ENCODE results near the gene ING5.
"Not testable (repeated sequence)": the region's sequence is repeated elsewhere in the genome, so short reads cannot be mapped to it uniquely, and the experiment has no call there.

Gene ING5

DNA sequence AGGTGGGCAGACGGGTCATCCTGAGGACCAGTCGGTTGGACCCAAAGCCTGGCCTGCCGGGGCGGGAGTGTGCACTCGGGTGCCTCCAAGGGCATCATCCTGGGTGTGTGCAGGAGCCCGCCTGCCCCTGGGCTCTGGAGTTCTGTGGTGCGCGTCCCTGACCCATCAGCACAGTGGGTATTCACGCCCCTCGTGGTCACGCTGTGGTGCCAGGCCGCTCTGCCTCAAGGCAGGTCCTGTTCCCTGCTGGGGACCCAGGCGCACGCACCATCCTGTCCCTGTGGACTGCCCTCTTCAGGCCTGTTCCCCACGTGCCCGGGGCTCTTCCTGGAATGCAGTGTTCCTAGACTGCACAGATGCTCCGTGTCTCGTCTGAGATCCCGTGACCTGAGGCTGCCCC lies 18.3 kb downstream of the ING5 start:
- FAIRE-seq, result no peak

DNA sequence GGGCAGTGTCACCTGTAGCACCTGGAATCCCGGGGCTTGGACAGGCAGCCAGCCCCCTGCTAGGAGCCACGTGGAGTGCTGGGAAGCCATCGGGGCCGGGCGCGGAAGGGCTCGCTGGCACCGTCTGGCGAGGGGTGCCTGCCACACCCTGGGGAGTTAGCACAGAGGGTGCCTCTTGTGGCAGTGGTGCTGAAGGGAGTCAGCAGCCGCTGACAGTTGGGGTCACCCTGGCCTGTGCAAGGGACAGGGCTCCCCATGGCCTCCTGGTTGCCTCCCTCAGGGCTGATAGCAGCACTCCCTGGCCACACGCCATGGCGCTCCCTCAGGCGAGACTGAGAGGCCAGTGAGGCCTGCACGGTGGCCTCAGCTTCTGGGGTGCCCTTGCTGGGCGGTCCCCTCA lies 18.7 kb downstream of the ING5 start:
- FAIRE-seq, result no peak

DNA sequence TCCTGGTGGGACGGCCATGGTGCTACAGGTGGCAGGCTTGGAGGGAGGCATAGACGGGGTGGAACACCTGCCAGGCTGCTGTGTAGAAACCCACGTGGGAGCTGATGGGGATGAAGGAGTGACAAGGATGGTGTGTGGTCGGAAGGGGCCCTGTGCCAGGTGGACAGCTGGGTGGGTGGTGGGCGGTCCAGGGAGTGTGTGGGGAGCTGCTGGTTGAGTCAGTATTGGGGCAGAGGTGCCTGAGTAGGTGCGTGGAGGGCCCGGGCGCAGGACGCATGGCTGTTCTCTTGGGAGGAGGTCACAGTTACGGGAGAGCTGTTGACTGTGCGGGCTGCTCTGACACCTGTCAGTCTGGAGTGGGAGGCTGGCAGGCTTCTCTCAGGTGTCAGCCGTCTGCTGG lies 20.0 kb downstream of the ING5 start:
- FAIRE-seq, result no peak

DNA sequence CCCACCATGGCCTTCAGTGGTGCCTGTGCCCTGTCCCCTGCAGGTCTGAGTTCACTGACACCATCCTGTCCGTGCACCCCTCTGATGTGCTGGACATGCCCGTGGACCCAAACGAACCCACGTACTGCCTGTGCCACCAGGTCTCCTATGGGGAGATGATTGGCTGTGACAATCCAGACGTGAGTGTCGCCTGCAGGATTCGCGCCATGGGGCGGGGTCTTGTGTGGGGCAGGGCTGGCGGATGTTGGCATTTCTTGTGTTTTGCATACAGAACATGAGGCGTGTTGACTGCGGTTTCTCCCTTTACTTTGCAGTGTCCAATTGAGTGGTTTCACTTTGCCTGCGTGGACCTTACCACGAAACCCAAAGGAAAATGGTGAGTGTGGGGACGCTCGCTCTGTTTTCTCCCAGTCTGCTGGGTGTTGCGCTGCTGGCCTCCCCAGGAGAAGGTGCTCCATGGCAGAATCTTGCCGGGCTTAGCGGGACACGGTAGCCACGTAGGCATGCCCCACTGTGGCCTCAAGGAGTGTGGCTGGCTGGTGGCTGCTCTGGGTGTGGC lies 21.1 kb downstream of the ING5 start:
- no peak for FAIRE-seq

DNA sequence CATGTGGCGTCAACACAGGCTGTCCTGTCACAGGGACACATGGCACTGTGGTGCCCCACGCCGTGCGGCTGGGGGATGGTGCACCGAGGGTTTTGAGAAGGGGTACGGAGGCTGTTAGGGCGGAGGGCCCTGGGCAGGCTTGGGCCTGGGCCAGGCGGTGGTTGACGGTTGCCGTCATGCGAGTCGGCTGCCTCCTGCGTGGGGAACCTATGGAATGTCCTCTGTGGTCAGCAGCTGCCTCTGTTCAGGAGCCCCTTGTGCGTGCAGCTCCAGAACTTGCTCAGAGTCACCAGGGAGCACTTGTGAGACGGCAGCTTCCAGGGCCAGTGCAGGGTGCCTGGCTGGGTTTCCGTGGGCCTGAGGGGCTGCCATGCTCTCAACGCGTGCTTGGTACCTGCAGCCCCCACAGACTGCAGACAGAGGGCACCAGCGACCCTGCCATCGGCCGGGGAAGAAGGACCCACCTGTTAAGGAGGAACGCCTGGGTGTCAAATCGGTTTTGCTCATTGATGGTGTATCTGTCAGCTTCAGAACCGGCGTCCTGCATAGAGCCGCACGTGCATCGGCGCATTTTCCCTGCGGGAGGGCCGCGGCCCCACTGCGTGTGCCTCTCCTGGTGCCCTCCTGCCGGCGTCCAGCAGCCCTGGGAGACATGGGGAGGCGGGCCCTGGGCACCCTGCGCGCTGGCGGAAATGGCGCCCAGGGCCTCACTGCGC lies 22.6 kb downstream of the ING5 start:
- no peak for FAIRE-seq

DNA sequence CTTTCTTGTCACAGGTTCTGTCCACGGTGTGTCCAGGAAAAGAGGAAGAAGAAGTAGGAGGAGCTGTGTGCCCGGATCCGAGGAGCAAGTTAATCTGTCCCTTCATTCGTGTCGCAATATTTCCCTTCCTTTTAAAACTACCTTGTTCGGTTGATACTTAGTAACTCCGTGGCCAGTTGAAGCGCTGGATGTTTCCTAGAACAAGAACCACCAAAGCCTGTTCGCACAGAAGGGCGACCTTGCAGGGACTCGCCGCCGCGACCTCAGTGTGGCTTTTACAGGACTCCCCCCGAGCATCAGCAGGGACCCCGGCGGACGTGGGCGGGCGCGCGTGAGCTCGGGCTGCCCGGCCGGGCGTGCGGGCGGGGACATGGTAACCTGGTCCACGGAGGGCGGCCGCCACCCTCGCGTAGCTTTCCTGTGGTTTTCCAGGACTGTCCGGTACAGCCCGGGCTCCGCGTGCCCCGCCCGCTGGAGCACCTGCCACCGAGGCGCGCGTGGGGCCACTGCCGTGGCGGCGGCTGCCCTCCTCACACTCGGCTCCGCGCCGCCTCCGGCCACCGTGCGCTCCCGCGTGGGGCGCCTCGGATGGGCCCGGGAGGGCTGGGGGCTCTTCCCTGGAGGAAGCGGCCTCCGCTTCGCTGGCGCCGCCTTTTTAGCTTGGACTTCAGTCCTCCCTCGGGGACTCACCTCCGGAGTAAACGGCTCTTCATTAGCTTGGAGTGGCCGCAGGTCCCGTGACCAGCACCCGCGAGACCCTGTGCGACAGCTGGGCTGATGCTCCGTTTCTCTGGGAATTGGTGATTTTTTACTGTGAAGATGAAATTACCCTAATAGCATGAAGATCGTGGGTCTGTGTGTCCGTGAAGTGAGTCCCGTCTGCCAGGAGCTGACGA lies 23.4 kb downstream of the ING5 start:
- no peak for FAIRE-seq

DNA sequence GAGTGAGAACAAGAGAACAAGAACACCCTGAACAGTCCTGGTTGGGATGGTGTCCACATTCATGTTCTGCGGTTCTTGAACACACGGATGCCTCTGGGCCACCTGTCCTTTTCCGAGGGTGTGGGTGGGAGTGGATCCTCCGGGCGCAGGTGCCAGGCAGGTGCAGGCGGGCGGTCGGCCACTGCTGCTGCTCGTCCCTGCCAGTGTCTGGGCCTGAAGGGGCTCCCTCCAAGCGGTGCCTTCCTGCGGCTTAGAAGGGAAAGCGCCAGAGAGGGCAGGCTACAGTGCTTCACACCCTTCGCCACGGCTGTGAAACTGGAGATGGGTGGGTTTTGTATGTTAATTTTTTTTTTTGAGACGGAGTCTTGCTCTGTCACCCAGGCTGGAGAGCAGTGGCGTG lies 24.6 kb downstream of the ING5 start:
- FAIRE-seq, result no peak

DNA sequence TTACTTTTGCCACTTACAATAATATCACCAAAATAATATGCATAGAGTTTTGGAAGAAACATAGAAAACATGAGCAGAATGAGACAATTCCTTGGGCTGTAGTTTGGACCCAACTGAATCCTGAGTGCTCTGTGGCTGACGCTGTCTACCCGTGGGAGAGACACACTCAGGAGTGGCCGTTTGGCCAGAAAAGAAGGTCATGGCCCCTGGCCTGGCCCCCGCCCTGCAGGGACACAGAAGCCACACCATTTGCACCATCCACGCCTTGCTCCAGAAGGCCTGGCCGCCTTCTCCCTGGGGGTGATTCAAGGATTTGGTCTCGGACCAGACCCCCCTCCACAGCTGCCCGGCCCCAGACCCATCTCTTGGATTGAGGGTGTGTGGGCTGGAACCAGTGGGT lies 26.2 kb downstream of the ING5 start:
- FAIRE-seq, result no peak

DNA sequence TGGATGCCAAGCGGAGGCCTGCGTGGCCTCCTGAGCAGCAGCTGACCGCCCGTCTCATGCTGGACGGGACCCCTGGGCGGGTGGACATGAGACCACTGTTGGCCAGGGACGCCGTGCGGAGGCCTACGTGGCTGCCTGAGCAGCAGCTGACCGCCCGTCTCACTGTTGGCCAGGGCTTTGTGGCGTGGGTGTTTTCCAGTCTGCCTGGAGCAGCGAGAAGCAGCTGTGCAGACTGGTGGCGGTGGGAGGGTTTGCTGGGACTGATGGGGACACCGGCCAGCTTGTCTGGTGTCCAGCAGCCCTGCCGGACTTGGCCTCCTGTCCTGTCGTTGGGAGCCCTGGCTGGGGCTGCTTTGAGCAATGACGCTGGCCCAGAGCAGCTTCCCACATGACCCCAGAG lies 26.8 kb downstream of the ING5 start:
- no peak for FAIRE-seq

DNA sequence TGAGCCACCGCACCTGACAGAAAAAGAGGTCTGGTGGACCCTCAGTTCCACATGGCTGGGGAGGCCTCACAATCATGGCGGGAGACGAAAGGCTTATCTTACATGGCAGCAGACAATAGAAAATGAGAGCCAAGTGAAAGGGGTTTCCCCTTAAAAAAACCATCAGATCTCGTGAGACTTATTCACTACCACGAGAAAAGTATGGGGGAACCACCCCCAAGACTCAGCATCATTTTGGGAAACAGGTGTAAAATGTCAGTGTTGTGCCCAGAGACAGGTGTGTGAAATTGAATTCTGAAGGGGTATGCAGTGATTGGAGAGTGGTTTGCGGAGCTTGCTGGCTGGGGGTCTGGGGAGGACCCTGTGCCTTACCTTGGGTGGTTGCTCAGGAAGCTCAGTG lies 28.0 kb downstream of the ING5 start:
- FAIRE-seq, result no peak

DNA sequence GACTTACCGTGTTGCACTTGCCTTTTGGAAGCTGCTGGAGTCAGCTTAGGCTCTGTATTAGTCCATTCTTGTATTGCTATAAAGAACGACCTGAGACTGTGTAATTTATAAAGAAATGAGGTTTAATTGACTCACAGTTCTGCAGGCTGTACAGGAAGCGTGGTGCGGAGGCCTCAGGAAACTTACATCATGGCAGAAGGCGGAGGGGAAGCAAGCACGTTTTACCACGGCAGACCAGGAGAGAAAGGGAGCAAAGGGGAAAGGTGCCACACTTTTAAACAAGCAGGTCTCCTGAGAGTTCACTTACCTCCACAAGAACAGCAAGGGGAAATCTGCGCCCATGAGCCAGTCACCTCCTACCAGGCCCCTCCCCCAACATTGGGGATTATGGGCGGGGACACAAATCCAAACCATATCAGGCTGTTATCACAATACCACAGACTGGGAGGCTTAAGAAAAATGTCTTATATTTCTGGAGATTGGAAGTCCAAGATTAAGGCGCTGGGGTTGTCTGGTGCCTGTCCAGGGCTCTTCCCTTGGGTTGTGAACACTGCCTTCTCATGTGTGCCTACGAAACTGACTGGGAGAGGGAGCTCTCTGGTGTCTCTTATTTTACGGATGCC lies 28.9 kb downstream of the ING5 start:
- no peak for FAIRE-seq

DNA sequence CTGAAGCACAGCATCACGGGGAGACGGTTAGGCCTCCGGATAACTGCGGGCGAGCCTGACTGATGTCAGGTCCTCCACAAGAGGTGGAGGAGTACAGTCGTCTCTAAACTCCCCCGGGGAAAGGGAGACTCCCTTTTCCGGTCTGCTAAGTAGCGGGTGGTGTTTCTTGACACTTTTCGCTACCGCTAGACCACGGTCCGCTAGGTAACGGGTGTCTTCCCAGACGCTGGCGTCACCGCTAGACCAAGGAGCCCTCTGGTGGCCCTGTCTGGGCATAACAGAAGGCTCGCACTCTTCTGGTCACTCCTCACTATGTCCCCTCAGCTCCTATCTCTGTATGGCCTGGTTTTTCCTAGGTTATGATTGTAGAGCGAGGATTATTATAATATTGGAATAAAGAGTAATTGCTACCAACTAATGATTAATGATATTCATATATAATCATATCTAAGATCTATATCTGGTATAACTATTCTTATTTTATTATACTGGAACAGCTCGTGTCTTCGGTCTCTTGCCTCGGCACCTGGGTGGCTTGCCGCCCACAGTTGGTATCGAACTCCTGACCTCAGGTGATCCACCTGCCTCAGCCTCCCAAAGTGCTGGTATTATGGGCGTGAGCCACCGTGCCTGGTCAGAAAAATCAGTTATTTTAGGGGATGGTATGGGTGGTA lies 30.8 kb downstream of the ING5 start:
- FAIRE-seq, result not testable (repeated sequence)

DNA sequence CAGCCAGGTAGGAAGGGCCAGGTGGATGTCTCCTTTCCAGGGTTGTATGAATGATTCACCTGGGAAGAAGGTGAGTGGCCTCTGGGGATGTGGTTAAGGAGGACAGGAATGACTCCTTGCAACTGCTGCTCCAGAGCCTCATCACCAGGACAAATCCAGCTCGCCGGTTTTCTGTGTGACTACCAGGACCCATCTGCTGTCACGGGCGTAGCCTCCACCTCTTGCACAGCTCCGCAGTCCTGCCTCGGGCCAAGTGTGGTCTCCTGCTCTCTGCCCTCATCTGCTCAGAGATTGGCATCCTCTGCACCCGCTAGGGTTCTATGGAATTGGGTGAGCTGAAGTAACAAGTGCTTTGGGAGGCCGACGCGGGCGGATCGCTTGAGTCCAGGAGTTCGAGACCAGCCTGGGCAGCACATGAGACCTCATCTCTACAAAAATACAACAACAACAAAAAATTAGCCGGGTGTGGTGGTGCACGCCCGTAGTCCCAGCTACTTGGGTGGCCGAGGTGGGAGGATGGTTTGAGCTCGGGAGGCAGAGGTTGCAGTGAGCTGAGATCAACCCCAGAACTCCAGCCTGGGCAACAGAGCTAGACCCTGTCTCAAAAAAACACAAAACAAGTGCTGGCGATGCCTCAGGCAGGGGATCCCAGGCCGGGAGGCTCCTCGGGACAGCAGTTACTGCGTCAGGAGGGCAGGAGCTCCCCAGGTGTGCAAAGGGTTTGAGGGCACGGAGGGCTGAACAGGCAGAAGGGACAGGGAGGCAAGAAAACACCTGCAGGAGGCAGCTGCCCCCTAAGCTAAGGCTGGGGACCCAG lies 31.8 kb downstream of the ING5 start:
- FAIRE-seq, result no peak

DNA sequence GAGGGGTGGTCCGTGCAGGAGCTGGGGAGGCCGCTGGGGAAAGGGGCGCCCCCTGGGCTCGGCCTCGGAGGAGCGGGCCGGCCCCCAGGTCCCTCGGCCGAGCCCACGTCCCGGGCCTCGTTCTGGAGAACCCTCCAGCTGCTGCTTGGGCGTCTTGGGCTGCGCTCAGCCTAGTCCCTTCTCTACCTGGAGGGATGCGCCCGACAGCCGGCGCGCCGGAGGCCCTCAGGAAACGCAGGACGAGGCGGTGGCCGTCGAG lies 32.3 kb downstream of the ING5 start:
- no peak for FAIRE-seq

DNA sequence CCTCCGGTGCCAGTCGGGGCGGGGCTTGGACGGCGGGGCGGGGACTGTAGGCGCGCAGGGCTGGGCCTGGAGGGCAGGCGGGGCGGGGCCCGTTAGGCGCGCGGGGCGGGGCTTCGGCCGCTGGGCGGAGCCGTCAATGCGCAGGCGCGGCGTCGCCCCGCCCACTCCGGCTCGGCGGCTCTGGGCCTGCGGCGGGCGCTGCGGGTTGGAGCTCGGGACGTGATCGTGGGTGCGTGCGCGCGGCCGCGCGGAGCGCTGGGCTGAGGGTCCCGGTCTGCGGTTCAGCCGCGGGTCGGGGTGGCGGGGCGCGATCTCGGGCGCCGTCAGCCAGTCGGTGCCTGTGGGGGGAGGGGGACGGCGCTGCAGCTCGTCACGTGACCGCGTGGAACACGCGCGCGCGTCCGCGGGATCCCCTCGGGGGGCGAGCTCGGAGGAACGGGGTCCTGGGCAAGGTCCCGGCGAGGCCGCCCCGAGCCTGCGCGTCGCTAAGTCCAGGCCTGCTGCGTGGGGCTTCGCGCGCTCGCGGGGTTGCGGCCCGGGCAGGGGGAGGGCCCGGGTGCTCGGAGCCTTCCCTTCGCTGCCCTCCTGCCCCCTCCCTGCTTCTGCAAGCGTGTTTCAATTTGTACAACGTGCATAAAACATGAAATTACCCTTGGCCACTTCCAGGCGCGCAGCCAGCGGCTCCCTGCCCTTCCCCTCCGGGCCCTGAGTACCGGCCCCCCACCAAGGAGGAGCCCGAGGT lies 32.8 kb downstream of the ING5 start, which contains the start of gene D2HGDH:
TSS of gene D2HGDH (plus strand) at position 164 of the 742 bp plus-strand sequence. CDS start 595 bp downstream, outside the sequence.
- no peak for FAIRE-seq

DNA sequence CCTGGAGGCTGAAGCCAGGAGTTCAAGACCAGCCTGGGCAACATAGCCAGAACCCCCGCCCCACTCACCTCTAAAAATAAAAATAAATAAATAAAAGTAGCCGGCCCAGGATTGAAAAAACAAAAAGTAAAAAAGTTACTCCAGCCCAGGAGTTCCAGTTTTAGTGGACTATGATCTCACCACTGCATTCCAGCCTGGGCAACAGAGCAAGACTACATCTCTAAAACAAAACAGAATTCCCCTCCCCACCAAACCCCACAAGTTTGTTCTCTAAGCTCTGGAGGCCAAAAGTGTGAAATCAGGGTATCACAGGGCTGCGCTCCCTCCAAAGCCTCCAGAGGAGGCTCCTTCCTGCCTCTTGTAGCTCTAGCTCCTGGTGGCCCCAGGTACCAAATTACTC lies 34.3 kb downstream of the ING5 start:
- FAIRE-seq, result no peak

DNA sequence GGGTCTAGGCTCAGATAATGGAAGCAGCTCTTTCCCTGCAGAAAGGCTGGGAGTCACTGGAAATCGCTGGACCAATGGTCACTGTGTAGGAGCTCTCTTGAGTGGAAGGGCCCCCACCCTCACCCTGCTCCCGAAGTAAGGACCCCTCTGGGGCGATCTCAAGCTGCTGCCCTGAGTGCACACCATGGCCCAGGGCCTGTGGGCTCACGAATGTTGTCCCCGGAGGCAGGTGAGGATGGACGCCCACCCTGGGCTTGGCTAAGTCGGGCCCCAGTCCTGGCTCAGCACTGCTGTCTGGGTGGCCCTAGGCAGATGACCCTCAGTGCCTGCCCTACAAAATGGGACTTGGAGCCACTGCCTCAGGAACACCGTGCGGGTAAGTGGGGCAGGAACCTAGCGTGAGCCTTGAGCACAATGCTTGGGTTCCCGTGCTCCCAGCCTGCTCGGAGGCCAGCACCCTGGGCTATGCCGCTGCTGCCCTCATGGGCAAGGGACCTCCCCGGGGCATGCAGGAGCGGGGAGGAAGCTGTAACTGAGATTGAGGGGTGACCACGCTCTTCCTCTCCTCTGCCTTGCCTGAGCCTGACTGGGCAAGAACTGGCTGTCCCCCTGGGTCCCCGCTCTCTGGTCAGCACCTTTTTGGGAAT lies 36.3 kb downstream of the ING5 start:
- no peak for FAIRE-seq

DNA sequence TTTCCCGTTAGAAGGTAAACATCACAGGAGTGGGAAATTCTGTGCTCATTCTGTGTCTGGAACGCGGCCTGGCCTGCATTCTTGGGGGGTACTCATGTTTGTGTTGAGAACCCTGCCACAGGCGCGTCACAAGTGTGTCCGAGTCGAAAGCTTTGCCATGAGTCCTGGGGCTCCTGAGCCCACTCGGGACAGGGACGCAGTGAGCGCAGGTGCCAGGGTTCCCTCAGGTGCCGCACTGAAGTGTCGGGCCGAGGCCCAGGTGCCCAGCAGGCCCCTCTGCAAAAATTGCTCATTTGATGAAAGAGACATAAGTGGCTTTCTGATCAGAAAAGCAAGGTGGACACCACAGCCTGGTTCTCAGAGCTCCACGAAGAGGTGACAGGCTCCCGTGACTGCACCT lies 37.3 kb downstream of the ING5 start:
- no peak for FAIRE-seq

DNA sequence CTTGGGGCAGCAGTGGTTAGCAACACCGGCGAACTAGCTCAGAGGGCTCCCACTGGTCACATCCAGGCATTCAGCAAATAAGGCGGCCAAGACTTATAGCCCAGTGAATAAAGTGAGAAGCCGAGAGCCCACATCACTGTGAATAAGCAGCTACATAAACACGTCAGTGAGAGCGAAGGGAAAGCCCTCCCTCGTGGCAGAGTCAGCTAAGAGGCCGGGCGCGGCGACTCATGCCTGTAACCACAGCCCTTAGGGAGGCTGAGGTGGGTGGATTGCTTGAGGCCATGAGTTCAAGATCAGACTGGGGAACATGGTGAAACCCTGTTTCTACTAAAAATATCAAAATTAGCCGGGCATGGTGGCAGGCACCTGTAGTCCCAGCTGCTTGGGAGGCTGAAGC lies 37.8 kb downstream of the ING5 start:
- FAIRE-seq, result no peak

DNA sequence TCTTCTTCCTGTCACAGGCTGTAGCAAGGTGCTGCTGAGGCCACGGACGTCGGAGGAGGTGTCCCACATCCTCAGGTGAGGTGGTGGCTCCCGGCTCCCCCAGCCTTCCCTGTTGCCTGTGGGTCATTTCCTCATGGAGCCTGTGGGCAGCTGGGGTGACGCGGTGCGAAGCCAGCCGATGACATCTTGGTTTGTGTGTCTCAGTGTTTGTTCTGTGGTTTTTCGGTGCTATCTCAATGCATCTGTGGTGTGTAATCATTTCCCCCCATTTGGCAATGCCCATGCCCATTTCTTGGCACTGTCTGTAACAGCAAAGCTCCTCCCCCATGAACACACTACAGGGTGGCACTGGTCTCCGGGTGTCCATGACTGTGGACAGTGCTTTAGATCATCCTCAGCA lies 39.2 kb downstream of the ING5 start:
- no peak for FAIRE-seq

DNA sequence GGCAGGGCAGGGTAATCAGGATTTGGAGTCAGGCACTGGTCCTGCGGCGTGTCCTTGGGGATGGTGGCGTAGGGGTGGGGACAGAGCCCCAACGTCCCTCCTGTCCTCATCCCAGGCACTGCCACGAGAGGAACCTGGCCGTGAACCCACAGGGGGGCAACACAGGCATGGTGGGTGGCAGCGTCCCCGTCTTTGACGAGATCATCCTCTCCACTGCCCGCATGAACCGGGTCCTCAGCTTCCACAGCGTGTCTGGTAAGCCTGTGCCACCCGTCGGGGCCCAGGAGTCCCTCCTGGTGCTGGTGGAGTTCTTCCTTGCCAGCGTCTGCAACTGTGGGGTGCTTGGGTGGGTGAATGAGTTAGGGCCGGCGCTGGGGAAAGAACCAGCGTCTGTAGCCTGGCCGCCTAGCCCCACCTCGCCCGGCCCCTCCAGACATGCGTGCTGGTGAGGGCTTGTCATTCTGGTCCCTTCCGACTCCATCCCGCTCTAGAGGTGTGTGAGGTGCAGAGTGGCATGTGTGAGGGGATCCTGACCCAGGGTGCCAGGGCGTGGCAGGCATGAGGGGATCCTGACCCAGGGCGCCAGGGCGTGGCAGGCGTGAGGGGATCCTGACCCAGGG lies 40.6 kb downstream of the ING5 start:
- FAIRE-seq, result no peak

All from G401.6 (cell line).